Breast epithelium (tissue), 4 donors: ENCODE data around the gene PHB1. TPM values are rescaled to one million over a fixed set of nuclear protein-coding genes. Genes with fewer than 3 reads are reported as not detected.

Experiments used
- DNase-seq, 2 donors: peaks; one replicate each; pipeline ENCODE4 v3.0.0-alpha.2; 2019; ENCODE audit warnings: low spot score in 2 of 2
- H3K27ac ChIP-seq, 2 donors: fragments of 200-600 bp; sonication (generic) in 1 of 2; one replicate each; pipeline ENCODE4 v1.5.1; 2016 to 2019; ENCODE audit warnings: mild to moderate bottlenecking in 1 of 2
- H3K27me3 ChIP-seq, 2 donors: fragments of 200-600 bp; sonication (generic) in 1 of 2; one replicate each; pipeline versions ENCODE4 v1.5.1 to v1.6.0; 2017 to 2019; ENCODE audit warnings: control low read depth in 1 of 2, mild to moderate bottlenecking in 1 of 2
- H3K36me3 ChIP-seq: fragments of 200-600 bp; one replicate; pipeline ENCODE4 v1.5.1; 2019
- H3K4me1 ChIP-seq, 2 donors: fragments of 200-600 bp; sonication (generic); one replicate each; pipeline ENCODE4 v1.5.1; 2016 to 2019; ENCODE audit warnings: control low read depth in 1 of 2
- H3K4me3 ChIP-seq, 3 donors: fragments of 200-600 bp; sonication (generic); 1 replicate in 2 of 3; 2 replicates in 1 of 3; pipeline ENCODE4 v1.5.1; 2016 to 2019; ENCODE audit warnings: mild to moderate bottlenecking in 3 of 3, moderate library complexity in 2 of 3
- H3K9me3 ChIP-seq, 2 donors: fragments of 200-600 bp; sonication (generic) in 1 of 2; one replicate each; pipeline ENCODE4 v1.5.1; 2016 to 2019; ENCODE audit warnings: control low read depth in 1 of 2
- CTCF ChIP-seq, 3 donors: fragments of 450-650 bp; IDR thresholded peaks; one replicate each; pipeline ENCODE4 v1.5.1; 2016 to 2017; ENCODE audit warnings: antibody characterized with exemption in 3 of 3, mild to moderate bottlenecking in 3 of 3, moderate library complexity in 3 of 3
- POLR2A ChIP-seq: fragments of 450-650 bp; IDR thresholded peaks from one replicate; pipeline ENCODE4 v1.6.1; 2016; ENCODE audit warnings: antibody characterized with exemption, mild to moderate bottlenecking, moderate library complexity
- POLR2AphosphoS5 ChIP-seq, 3 donors: sonication (generic); formaldehyde crosslinking; IDR thresholded peaks; one replicate each; pipeline ENCODE4 v1.6.1; 2017; ENCODE audit warnings: antibody characterized with exemption in 3 of 3
- intact Hi-C: fragments of 100-400 bp; cut with DNase I; formaldehyde crosslinking; loops from one replicate; pipeline ENCODE4 v1.15.1; 2023; ENCODE audit warnings: low total_unique reads
- total RNA-seq, 3 donors: library from RNA; depleted of rRNA; stranded (reverse); fragments of >200 nt; gene quantifications; one replicate each; pipeline ENCODE4 v1.1.0, GENCODE V29; 2016

PHB1 gene
- total RNA-seq, 3 donors from 2014 or later = 100 to 110 (median 108) TPM

- H3K4me3 ChIP-seq = no peak overlapping the region
- H3K36me3 ChIP-seq = peaks cover 8% of the 10 kb centered on the region
- H3K4me1 ChIP-seq = peaks cover 8 to 18% of the 10 kb centered on the region in 2 donors
- DNase-seq = no peak
- TF ChIP-seq CTCF (IDR thresholded peaks at IDR 0.05) (no peak), POLR2AphosphoS5 (IDR thresholded peaks at IDR 0.05) (no peak), POLR2A (no peak)
- peak overlapping the region; percentile 8 to 10 for H3K27ac ChIP-seq
- no peaks in the 10 kb centered on the region for H3K27me3 ChIP-seq
- intact Hi-C loops = no loop called here
- H3K9me3 ChIP-seq = no peaks in the 10 kb centered on the region
Observed at GRCh38 chr17:49407086-49407485, 7.6 kb downstream of the PHB1 start.

- Histone ChIP-seq H3K9me3 (no peaks in the 10 kb centered on the region), H3K36me3 (peaks cover 8% of the 10 kb centered on the region), H3K27me3 (no peaks in the 10 kb centered on the region), H3K4me3 (no peak overlapping the region), H3K27ac (peak overlapping the region; percentile 8 to 10), H3K4me1 (peaks cover 8 to 19% of the 10 kb centered on the region in 2 donors)
- no peak for DNase-seq
- TF ChIP-seq POLR2A (no peak), POLR2AphosphoS5 (IDR thresholded peaks at IDR 0.05) (no peak), CTCF (IDR thresholded peaks at IDR 0.05) (no peak)
- intact Hi-C loops = no loop called here
Observed at GRCh38 chr17:49406421-49407061, 8.1 kb downstream of the PHB1 start.

- H3K4me1 ChIP-seq = peaks cover 8 to 19% of the 10 kb centered on the region in 2 donors
- H3K27ac ChIP-seq = peak overlapping the region; percentile 74 to 93
- H3K9me3 ChIP-seq = no peaks in the 10 kb centered on the region
- TF ChIP-seq CTCF (IDR thresholded peaks at IDR 0.05) (no peak), POLR2A (no peak), POLR2AphosphoS5 (IDR thresholded peaks at IDR 0.05) (no peak)
- H3K27me3 ChIP-seq = no peaks in the 10 kb centered on the region
- peaks cover 8% of the 10 kb centered on the region for H3K36me3 ChIP-seq
- DNase-seq = no peak
- H3K4me3 ChIP-seq = no peak overlapping the region
- intact Hi-C loops = no loop called here
Observed at GRCh38 chr17:49404906-49405305, 9.8 kb downstream of the PHB1 start.

GRCh38 chr17:49404361-49404760 is 10.3 kb downstream of the PHB1 start:
- Histone ChIP-seq H3K4me3 (no peak overlapping the region), H3K4me1 (peaks cover 8 to 19% of the 10 kb centered on the region in 2 donors), H3K36me3 (peaks cover 8% of the 10 kb centered on the region), H3K27ac (peak overlapping the region; percentile 74 to 93), H3K9me3 (no peaks in the 10 kb centered on the region), H3K27me3 (no peaks in the 10 kb centered on the region)
- no peak for DNase-seq
- no peak for TF ChIP-seq CTCF (IDR thresholded peaks at IDR 0.05)
- no peak for TF ChIP-seq POLR2AphosphoS5 (IDR thresholded peaks at IDR 0.05)
- TF ChIP-seq POLR2A = no peak
- intact Hi-C loops = no loop called here

- peak in 1 of 2 donors; percentile 60 for DNase-seq
- Histone ChIP-seq H3K36me3 (peaks cover 8% of the 10 kb centered on the region), H3K9me3 (no peaks in the 10 kb centered on the region), H3K27ac (peak overlapping the region; percentile 74 to 93), H3K4me1 (peaks cover 8 to 19% of the 10 kb centered on the region in 2 donors), H3K27me3 (no peaks in the 10 kb centered on the region), H3K4me3 (no peak overlapping the region)
- TF ChIP-seq POLR2AphosphoS5 (IDR thresholded peaks at IDR 0.05) (peak in 1 of 3 donors; percentile 59), CTCF (IDR thresholded peaks at IDR 0.05) (no peak)
- intact Hi-C loops = no loop called here
Observed at GRCh38 chr17:49403514-49404289, 11.0 kb downstream of the PHB1 start.
